NCI-H526 treated with DMSO at 0.1 percent for 48 hours (cell line): ENCODE measurements around the gene TTC39C.
A peak's percentile ranks its signal among the peaks of the same experiment; 100 is the strongest.

Source experiments
- DNase-seq: peaks from one replicate; lab custom pipeline; 2025; lab: John Stamatoyannopoulos, UW

Gene TTC39C

DNA sequence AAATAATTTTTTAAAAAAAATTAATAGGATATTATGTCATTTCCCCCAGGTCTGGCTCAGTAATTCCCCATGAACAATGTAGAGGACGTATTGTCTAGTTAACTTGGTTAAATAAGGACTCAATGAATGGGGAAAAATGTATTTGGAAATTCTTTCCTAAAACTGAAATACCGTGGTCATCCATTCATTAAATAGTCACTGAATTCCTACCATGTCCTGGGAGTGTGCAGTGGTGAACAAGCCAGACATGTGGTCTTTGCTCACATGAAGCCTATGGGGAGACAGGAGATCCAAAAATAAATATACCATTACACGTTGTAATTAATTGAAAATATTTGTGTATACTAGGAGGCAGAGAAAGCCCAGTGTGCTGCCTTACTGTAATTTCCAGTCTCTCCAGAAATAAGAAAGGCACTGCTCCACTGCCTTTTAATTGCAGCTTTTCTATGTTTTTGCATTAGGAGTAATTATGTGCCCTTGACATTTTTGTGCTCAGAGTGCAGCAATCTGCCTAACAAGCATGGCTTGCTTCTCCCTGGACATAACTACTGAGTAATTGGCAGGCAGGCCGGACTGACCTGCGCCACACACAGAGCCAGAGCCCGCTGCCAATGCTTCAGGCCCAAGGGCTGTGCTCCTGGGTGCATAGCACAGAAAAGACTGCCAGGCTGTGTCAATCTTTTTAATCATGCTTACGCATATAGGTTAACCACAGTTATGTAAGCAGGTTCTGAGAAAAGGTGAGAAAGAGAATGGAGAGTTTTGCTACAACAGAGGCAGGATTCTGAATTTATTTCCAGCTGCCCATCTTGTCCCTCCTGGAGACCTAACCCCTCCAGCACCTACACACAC is 22.2 kb upstream of the TTC39C start:
- DNase-seq: no peak

DNA sequence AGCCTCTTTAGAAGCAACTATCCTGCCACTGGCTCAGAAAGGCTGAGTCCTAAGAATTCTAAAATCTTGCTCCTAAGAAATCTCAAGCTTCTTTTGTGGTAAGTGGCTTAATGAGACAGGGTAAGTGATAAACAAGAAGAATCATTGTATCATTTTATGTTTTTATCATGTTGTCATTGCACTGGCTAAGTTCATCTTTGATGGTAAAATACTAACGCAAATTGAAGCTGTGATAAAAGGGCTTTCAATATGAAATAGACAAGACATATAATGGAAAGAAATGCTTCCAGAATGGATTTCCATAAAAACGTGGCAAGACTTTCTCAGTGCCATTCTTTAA is 21.6 kb upstream of the TTC39C start:
- DNase-seq: no peak

DNA sequence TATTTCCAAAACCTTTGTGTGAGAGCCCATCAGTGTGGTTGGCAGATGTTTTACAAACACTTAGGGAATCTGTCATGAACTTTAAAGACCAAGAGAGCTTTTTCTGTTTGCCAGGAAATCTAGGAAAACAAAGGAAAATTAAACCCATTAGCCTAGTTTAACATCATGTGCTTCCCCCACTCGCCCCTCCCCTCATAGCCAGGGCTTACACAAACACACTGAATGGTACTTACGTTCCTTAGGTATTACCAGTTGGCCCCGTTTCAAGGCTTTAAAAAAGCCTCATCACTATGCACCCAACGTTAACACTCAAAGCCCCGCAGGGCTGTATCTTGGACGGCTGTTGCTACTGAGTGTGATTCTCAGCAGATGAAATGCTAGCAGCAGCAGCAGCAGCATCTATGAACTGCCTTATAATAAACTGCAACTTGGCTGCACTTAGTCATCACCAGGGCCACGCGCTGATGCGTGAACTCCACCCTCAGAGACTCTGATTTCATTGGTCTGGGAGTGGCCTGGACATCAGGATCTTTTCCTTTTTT is 20.1 kb upstream of the TTC39C start:
- DNase-seq: peak; percentile 37

DNA sequence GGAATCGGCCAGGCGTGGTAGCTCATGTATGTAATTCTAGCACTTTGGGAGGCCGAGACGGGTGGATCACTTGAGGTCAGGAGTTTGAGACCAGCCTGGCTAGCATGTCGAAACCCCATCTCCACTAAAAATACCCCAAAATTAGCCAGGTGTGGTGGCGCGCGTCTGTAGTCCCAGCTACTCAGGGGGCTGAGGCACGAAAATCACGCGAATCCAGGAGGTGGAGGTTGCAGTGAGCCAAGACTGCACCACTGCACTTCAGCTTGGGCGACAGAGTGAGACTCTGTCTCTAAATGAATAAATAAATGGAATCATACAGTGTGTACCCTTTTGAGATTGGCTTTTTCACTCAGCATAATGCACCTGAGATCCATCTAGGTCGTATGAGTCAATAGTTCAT is 19.4 kb upstream of the TTC39C start:
- DNase-seq: no peak

DNA sequence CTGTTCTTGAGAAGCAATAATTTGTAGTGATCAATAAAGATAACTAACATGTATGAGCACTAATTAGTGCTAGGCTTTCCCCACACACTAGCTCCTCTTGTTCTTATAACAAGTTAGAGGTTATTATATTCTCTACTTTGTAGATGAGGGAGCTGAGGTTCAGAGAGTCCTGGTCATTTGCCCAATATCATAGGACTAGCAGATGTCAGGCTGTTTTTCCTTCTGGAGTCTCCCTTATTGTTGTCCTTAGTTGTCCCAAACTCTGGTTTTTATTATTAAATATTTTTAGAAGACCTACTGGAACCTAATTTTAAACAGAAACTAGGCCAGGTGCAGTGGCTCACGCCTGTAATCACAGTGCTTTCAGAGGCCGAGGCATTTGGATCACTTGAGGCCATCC is 16.5 kb upstream of the TTC39C start:
- DNase-seq: no peak

DNA sequence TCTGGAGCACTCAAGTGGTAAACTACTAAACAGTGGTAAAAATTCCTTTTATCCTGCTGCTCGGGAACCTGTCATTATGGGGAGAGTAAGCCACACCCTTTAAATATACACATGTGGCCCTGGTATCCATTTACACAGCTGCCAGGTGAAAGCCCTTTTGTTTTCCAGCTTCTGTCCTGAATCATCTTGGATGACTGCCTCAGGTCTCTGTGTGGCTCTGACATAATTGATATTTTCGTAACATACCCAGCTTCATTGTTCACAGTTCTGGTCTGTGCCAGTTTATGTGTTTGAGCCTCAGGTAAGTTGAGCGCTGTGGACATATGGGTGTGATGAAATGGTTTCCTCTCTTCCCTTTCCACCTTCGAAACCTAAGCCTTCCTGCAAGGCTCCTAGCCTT is 15.7 kb upstream of the TTC39C start:
- peak; percentile 90 for DNase-seq

DNA sequence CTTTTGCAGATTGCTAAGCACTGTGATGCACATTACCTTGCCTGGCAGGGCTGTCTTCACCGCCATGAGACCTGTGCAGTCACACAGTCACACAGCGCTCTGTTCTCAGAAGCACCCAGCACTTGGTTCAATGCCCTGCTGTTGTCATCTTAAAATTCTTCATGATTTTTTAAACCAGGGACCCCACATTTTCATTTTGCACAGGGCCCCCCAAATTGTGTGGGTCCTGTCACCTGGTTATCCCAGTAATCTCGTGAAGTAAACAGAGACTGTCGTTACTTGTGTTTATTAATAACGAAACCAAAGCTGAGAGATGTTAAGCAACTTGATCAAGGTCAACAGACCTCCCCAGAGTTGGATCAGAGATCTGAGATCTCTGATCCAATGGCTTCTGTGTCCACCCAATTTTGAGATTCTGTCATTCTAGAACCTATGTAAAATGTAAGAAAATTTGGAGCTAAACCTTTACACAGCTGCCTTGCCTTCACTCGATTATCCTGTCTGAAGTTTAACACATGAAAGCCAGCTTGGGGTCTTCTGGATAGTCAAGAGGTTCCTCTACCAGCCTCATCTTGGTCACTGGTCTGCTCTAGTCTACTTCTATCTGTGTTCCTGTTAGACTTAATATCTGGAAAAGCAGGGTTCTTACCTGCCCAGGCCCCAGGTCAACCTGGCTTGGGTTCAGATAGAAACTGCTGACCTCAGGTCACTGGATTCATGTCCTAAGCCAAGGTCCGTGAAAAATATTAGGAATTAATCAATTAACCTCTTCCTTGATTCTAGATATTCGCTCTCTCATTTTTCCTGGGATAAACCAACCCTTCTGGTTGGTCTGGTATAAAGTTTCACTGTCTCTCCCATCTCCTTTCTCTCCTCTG is 13.7 kb upstream of the TTC39C start:
- DNase-seq: no peak

DNA sequence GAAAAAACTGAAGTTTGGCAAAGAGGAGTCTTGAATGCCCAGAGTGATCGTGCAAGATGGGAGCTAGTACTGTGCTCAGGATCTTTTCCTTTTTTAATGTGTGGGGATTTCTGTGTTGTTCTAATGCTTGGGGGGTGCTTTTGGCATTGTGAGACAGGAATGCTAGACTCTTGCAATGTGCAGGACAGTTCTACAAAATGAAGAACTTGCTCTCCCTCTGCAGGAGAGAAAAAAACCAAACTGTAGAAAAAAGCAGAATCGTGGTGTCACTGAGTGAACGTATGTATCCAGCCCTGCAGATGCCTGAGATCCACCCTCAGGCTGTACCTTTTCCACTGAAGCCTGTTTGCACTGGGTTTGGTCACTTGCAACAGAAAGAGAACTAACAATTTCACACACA is 12.1 kb upstream of the TTC39C start:
- no peak for DNase-seq

DNA sequence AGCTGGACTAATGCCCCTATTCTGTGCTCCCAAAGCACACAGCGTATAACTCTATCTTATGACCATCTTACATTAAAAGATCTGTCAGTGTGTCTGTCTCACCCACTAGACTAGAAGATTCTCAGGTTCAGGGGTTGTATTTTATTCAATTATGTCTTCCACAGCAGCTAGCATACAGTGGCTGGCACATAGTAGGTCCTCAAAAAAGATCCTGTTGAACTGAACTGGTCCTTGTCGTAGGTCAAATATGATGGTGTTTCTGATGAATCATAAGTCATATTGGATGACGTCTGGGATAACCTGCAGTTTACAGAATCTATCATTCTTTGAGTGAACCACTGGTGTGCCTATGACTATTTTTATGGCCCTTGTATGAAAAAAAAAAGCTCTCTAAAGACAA is 11.3 kb upstream of the TTC39C start:
- no peak for DNase-seq

DNA sequence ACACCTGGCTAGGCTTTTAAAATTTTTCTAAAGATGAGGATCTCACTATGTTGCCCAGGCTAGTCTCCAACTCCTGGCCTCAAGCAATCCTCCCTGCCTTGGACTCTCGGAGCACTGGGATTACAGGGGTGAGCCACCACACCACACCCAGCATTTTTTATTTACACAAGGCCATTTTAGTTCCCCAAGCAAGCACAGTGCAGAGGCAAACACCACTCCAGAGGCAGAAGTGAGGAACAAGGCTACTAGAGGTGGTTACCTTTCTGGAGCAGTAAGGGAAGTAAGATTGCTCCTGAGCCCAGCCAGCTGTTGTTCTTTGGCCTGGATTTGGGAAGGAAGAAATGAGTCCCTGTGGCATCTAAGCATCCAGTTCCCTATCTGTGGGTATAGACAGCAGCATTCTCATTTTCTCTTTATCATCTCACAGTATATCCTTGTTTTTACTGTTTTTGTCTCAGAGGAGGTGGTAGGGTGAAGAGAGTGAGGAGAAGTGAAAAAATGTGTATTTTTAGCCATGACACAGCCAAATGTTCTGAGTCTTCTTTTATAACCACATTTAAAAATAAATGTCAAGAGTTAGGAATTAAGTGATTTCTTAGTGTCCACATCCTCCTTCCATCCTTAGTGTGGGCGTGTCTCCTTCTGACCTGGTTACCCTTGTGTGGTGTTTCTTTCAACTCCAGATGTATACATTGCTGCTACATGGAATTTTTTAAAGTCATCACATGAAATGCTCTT is 10.5 kb upstream of the TTC39C start:
- DNase-seq: no peak

DNA sequence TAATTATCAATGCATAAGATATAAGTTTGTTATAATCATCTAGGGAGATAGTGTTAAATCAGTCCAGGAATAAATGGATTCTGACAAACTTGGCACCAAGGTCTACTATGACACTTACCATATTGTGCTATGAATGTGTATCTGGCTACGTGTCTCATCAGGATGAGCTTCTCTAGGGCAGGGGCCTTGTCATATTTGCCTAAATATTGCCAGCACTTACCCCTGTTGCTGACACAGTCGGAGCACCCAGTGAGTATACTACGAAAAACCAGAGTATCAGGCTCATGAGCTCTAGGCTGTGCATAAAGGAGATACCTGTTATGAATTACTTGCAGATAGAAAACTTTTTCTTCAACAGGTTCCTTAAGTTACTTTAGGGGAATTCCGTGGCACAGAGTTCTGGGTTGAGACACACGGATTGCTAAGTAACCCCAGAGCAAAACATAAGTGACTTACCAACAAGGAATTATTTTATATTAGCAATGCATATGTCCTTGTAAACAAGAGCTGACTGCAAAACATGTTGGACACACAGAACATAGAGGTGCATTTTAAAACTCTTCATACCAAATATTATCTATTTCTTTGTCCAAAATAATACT is 7.7 kb upstream of the TTC39C start:
- no peak for DNase-seq

DNA sequence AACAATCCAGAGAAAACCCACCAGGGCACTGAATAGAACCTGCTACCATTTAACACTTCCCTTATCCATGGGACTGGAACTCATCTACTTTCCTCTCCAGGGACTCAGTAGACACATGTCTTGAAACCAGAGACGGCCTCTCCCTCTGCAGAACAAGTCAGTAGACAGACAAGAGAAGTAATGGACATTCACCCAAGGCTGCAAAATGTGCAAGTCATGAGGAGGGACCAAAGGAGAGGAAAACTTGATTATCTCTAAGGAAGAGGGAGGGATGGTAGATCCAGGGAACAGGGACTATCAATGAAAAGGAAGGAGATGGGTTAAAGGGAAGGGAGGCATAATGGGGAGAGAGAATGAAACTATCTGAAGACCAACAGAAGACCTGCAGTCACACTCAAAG is 5.3 kb upstream of the TTC39C start:
- no peak for DNase-seq

DNA sequence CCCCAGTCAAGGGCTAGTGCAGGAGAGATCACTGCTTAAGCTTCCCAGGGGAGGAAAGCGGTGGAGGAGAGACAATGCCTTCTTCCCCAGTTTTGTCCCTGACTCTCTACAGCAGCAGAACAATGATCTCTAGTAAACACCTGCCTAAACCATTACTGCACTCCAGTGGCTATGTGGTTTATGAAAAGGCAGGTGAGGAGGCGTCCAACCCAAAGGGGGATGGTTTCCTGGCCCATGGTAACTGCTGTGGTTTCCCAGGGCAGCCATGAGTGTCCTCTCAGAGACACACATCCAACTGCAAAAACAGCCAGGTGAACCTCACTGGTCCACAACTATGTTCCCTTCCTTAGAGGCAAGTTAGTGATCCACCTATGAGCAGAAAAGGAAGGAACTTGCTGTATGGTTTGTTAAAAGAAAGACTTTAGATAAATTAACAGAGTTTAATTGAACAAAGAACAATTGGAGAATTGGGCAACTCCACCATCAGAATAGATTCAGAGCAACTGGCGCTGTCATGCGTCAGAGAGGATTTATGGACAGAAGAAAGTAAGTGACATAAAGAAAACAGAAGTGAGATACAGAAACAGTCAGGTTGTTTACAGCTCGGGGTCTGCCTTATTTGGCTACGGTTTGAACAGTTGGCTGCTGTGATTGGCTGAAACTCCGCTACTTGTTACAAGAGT is 4.8 kb upstream of the TTC39C start:
- peak; percentile 3 for DNase-seq

DNA sequence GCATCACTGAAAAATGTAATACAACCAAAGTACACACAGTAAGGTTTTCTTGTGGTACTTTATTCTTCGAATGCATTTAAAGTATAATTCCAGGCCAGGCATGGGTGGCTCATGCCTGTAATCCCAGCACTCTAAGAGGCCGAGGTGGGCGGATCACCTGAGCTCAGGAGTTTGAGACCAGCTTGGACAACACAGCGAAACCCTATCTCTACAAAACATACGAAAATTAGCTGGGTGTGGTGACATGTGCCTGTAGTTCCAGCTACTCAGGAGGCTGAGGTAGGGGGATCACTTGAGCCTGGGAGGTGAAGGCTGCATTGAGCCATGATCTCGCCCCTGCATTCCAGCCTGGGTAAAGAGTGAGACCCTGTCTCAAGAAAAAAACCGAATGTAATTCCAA is 3.9 kb upstream of the TTC39C start:
- DNase-seq: no peak

DNA sequence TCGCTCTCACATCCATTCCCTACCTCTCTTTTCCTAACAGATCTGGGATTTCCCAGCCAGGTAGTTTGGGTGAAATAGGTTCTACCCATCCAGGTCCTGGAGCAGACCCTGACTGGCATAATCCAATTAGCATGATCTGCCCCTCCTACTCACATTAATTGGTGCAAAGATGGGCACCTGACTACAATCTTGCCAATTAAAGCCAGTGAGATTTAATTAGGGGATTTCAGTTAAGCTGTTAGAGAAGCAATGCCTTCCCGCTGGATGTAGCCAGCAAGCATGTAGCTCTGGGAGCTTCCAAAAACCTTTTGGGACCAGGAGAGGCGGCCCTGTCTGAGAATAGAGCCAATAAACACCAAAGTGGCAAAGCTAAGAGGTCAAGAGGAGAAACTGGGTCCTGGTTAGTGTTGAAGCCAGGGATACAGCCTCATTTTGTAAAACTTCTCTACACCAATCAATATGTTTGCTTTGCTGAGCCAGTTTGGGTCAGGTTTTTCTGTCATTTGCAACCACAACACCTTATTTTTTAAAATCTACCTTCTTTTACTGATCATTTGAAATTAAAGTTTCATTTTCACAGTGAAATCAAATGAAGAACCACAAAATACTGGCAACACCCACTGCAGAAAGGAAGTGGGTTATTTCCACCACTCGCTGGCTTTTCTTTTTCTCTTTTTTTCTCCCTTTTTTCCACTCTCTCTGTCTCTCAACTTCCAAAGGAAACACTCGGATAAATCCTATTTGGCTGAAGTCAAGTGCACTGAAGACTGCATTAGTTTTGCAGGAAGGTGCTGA is 3.2 kb upstream of the TTC39C start:
- DNase-seq: no peak

DNA sequence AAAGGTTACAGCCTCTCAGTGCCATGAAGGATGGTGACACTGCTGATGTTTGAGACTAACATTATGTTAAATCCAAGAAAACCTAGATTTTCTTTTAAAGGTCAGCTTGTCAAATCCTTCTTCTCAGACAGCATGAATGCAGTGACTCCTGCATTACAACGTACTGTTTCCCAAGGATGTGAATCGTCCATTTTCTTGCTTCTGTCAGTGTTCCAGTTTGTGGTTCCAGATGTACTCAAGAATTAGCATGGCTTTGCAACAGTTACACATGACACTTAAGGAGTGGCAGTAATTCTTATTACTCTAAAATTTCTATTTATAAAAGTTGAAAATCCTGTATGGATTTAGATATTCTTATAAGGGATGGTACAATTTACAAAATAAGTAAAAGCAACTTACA is 1.5 kb upstream of the TTC39C start:
- no peak for DNase-seq

DNA sequence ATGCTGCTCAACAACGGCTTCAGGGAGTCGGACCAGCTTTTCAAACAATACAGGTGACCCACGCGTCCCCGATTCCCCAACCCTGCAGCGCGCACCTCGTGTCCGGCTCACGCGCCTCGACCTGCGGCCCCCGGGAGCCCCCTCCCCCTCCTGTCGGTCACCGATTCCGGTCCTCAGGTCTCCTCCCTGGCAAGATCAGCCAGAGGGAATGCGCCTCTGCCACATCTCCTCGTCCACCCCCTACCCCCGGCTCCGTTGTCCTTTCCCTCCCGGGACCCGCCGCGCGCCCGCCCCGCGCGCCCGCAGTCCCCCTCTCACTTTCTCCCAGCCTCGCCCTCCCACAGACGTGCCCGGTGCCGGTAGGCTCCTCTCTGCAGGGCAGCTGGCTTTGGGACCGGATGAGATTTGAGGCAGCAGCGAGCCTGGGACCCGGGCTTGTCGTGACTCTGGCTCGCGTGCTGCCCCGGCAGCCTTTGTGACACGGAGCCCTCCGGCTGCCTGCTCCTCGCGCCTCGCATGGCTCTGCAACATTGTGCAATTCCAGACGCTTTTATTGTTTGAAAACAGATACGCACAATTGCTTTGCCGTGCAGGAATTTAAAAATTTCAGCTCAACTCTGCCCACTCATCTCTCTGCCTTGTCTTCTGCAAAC is 558 bp downstream of the TTC39C start:
- DNase-seq: peak; percentile 20

DNA sequence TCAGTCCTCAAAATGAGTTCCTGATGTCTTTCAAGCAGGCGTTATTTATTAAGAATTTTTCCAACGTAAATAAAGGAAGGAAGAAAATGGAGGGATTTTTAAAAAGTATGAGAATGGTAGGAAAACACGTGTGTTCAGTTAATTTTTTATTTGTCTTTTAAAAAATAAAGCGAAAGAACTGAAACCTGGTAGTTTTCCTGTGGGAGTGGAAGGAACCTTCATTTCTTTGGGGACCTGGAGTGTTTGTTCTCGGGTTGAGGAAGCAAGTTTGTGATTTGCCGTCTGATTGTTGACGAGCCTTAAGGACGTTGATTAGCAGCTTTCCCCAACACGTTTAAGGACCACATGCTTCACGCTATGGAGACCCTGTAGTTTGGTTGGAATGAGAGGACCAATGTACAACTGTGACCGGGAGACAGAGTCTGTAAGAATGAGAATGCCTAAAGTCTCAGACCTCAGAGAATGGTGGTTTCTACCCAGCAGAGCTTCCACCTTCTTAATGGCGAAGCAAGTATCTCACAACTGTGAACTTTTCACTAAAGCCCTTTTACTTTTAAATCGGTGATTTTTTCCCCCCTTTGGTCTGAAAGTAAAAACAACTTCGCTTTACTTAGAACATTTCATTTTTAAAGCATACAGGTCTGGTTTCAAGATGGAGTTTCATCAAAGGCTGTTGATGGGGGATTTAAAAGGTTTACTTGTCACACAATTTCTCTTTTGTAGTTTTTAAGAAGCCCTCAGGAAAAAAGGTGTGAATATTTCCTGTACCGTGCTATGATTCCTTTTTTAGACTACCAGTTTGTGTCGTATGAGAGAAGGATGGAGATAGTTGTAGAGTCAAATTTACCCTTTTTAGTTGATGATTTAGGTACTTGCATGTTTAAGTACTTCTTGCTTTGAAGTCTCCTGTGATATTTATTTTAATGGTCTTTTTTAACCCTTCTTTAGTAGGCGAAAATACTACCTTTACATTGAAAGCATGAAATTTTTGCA is 1.4 kb downstream of the TTC39C start:
- DNase-seq: no peak

DNA sequence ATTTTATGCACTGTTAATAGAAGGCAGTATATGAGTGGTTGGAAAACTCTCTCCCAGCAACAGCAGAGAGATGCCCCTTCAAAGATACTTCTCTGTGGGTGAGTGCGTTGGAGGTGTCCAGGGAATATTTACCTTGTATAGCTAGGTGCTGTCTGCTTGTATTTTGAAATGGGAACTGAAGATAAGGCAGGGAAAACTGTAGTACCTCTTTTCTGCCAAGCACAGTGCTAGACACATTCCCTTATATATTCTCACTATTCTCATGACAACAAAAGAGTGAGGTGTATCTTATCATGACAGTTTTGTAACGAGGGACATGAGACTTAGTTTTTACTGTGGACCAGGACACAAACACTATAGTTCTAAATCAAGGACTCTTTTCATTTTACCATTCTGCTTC is 2.1 kb downstream of the TTC39C start:
- peak; percentile 70 for DNase-seq
